Measurements from ENCODE around the gene LRPPRC.

Gene LRPPRC

GRCh38 chr2:44010266-44010665, 14.5 kb upstream of the LRPPRC start:
- no peak overlapping the region for H3K9ac ChIP-seq (ENCODE audit: low read length)
- no peaks in the 10 kb centered on the region for H3K9me2 ChIP-seq (replicated peaks; ENCODE audit: insufficient read depth, low read length)
- no peak overlapping the region for H3K4me2 ChIP-seq (ENCODE audit: low read depth, low read length, poor library complexity, severe bottlenecking)
- no peaks in the 10 kb centered on the region for H4K20me1 ChIP-seq (ENCODE audit: low read depth, low read length)
- no peaks in the 10 kb centered on the region for H3K79me2 ChIP-seq (ENCODE audit: insufficient read depth, low read length)
- no peaks in the 10 kb centered on the region for H3K36me3 ChIP-seq (ENCODE audit: low read length)
- no peak overlapping the region for H2AFZ ChIP-seq (ENCODE audit: low read depth, low read length, severe bottlenecking)
- H3F3A ChIP-seq (ENCODE audit: insufficient read depth): no peaks in the 10 kb centered on the region
- no peak overlapping the region for H3K4me3 ChIP-seq (ENCODE audit: insufficient read depth, low read length, poor library complexity, severe bottlenecking)
- no peak overlapping the region for H3K27ac ChIP-seq (ENCODE audit: low read depth, low read length)
- no peaks in the 10 kb centered on the region for H3K27me3 ChIP-seq (ENCODE audit: low read length)
- no peaks in the 10 kb centered on the region for H3K9me3 ChIP-seq (ENCODE audit: insufficient read depth, low read length)
- TF ChIP-seq EZH2phosphoT487 (conservative IDR thresholded peaks at IDR 0.05; ENCODE audit: low read length) (no peak), CTCF (IDR thresholded peaks at IDR 0.05; ENCODE audit: insufficient read depth, low read length, poor library complexity, severe bottlenecking) (no peak)

DNA sequence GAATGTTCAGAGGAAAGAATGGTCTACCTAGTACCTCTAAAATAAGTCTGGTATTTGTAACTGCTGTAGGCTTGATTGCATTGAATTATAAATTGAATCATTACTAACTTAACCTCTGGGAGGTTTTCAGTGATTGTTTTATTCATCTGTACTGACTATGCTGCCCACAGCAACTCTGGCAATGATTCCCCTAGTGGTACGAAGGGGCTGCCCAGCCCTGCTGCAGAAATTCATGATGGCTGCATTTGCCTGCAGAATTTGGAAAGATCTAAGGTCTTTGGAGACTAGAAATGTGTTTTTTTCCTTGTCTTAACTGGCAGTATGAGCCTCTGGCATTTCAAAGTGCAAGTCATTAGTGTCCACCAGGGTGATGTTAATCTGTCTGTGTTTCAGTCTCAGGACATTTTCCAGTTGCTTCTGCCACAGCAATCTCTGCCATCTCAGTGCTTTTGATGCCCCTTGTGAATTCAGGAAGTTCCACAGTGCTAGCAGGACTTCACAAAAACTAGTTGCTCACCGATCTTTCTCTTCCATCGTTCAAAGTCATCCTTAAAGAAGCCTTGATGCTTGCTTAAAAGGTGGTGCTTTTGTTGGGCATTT, 13.4 kb upstream of the LRPPRC start:
- no peak overlapping the region for H3K4me3 ChIP-seq (ENCODE audit: insufficient read depth, low read length, poor library complexity, severe bottlenecking)
- no peaks in the 10 kb centered on the region for H3K9me2 ChIP-seq (replicated peaks; ENCODE audit: insufficient read depth, low read length)
- H3K27ac ChIP-seq (ENCODE audit: low read depth, low read length): no peak overlapping the region
- H3K36me3 ChIP-seq (ENCODE audit: low read length): no peaks in the 10 kb centered on the region
- H3K79me2 ChIP-seq (ENCODE audit: insufficient read depth, low read length): no peaks in the 10 kb centered on the region
- no peak overlapping the region for H3K9ac ChIP-seq (ENCODE audit: low read length)
- no peak overlapping the region for H2AFZ ChIP-seq (ENCODE audit: low read depth, low read length, severe bottlenecking)
- H3K9me3 ChIP-seq (ENCODE audit: insufficient read depth, low read length): no peaks in the 10 kb centered on the region
- no peaks in the 10 kb centered on the region for H4K20me1 ChIP-seq (ENCODE audit: low read depth, low read length)
- no peaks in the 10 kb centered on the region for H3F3A ChIP-seq (ENCODE audit: insufficient read depth)
- no peak for TF ChIP-seq EZH2phosphoT487 (conservative IDR thresholded peaks at IDR 0.05; ENCODE audit: low read length)
- no peak for TF ChIP-seq CTCF (IDR thresholded peaks at IDR 0.05; ENCODE audit: insufficient read depth, low read length, poor library complexity, severe bottlenecking)
- H3K27me3 ChIP-seq (ENCODE audit: low read length): no peaks in the 10 kb centered on the region
- no peak overlapping the region for H3K4me2 ChIP-seq (ENCODE audit: low read depth, low read length, poor library complexity, severe bottlenecking)

DNA sequence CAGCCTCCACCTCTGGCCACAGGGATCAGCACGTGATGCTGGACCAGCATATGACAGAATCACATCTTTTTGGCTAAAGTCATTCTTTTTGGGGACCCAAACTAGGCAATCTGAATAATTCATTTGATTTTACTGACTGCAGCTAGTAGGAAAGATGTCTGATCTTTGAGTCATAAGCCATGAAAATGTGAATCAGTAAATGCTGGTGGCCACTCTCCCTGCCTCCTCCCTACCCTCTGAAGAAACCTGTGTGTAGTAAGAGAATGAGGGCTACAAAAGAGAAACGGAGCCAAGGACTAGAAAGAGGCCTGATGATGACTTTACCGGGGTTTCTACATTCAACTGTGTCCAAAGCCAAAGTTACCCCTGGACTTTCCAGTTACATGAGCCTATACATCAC, 10.1 kb upstream of the LRPPRC start:
- H2AFZ ChIP-seq (ENCODE audit: low read depth, low read length, severe bottlenecking): no peak overlapping the region
- no peaks in the 10 kb centered on the region for H3F3A ChIP-seq (ENCODE audit: insufficient read depth)
- H3K9ac ChIP-seq (ENCODE audit: low read length): no peak overlapping the region
- no peaks in the 10 kb centered on the region for H3K79me2 ChIP-seq (ENCODE audit: insufficient read depth, low read length)
- no peak overlapping the region for H3K27ac ChIP-seq (ENCODE audit: low read depth, low read length)
- no peak overlapping the region for H3K4me2 ChIP-seq (ENCODE audit: low read depth, low read length, poor library complexity, severe bottlenecking)
- H4K20me1 ChIP-seq (ENCODE audit: low read depth, low read length): no peaks in the 10 kb centered on the region
- H3K9me2 ChIP-seq (replicated peaks; ENCODE audit: insufficient read depth, low read length): no peaks in the 10 kb centered on the region
- TF ChIP-seq CTCF (IDR thresholded peaks at IDR 0.05; ENCODE audit: insufficient read depth, low read length, poor library complexity, severe bottlenecking) (no peak), EZH2phosphoT487 (conservative IDR thresholded peaks at IDR 0.05; ENCODE audit: low read length) (no peak)
- no peaks in the 10 kb centered on the region for H3K36me3 ChIP-seq (ENCODE audit: low read length)
- H3K9me3 ChIP-seq (ENCODE audit: insufficient read depth, low read length): no peaks in the 10 kb centered on the region
- no peaks in the 10 kb centered on the region for H3K27me3 ChIP-seq (ENCODE audit: low read length)
- no peak overlapping the region for H3K4me3 ChIP-seq (ENCODE audit: insufficient read depth, low read length, poor library complexity, severe bottlenecking)
